ENCODE measurements around the gene NEDD1. TPM values are rescaled to one million over a fixed set of nuclear protein-coding genes. Genes with fewer than 3 reads are reported as not detected.

NEDD1 gene
- total RNA-seq, 1 donor from 2014 or later, result 25.1 TPM

DNA sequence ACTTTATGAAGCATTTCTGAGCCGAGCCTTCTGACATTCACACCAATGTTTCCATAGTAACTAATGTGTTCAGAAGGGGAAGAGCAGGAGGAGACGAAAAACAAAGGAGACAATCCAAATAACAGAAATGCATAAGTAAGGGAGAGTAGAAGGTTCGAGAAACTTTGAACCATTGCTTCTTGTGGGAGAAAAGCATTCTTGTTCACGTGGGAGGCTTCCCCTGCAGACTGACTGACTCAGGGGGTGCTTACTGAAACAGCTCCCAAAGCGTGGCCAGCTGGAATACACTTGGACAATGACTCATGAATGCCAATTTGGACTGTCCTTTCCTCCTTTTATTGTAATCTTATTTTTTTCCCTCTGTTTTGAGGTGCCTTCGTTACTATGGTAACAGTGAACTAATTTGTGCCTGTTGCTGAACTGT, 73.9 kb downstream of the NEDD1 start:
- Mint-ChIP-seq H3K36me3 (no peaks in the 10 kb centered on the region), H3K27me3 (ENCODE audit: low read depth) (peaks cover 20% of the 10 kb centered on the region), H3K4me1 (peaks cover 5% of the 10 kb centered on the region), H3K4me3 (no peak overlapping the region), H3K9me3 (no peaks in the 10 kb centered on the region), H3K27ac (no peak overlapping the region)
- no peak for DNase-seq (ENCODE audit: low spot score in 2 of 2, unreplicated experiment in 2 of 2)
- TF ChIP-seq, protein P1, sequence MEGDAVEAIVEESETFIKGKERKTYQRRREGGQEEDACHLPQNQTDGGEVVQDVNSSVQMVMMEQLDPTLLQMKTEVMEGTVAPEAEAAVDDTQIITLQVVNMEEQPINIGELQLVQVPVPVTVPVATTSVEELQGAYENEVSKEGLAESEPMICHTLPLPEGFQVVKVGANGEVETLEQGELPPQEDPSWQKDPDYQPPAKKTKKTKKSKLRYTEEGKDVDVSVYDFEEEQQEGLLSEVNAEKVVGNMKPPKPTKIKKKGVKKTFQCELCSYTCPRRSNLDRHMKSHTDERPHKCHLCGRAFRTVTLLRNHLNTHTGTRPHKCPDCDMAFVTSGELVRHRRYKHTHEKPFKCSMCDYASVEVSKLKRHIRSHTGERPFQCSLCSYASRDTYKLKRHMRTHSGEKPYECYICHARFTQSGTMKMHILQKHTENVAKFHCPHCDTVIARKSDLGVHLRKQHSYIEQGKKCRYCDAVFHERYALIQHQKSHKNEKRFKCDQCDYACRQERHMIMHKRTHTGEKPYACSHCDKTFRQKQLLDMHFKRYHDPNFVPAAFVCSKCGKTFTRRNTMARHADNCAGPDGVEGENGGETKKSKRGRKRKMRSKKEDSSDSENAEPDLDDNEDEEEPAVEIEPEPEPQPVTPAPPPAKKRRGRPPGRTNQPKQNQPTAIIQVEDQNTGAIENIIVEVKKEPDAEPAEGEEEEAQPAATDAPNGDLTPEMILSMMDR (IDR thresholded peaks at IDR 0.05; ENCODE audit: unreplicated experiment), result no peak

DNA sequence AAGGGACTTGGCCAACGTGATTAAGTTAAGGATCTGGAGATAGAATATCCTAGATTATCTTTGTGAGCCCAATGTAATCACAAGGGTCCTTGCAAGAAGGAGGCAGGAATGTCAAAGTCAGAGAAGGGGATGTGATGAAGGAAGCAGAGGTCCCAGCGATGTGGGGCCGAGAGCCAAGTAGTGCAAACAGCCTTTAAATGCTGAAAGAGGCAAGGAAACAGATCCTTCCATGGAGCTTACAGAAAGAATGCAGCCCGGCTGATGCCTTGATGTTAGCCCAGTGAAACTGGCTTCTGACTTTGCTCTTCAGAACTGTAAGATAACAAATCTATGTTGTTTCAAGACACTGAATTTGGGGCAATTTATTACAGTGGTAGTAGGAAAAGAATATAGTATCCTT, 74.9 kb downstream of the NEDD1 start:
- peaks cover 27% of the 10 kb centered on the region for H3K27me3 Mint-ChIP-seq (ENCODE audit: low read depth)
- no peak for DNase-seq (ENCODE audit: low spot score in 2 of 2, unreplicated experiment in 2 of 2)
- no peaks in the 10 kb centered on the region for H3K9me3 Mint-ChIP-seq
- H3K27ac Mint-ChIP-seq, result no peak overlapping the region
- no peaks in the 10 kb centered on the region for H3K36me3 Mint-ChIP-seq
- H3K4me3 Mint-ChIP-seq, result no peak overlapping the region
- H3K4me1 Mint-ChIP-seq, result peaks cover 10% of the 10 kb centered on the region
- TF ChIP-seq, protein P1 (IDR thresholded peaks at IDR 0.05; ENCODE audit: unreplicated experiment), result no peak

DNA sequence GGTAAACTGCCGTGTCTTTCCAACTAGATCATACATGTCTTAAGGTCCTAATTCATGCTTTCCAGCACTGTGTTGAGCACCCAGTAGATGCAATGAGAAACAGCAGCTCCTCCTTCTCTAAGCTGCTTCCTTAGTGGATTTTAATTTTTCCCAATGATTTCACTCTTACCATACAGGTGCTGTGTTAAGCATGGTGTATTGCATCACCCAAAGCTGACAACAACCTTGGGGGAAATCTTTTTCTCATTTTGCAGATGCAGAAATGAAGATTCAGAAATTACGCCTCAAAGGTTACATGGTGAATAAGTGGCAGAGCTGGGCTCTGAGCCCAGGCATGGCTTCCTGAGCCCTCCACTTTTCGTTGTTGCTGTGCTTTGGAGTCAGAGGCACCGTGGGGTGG, 75.6 kb downstream of the NEDD1 start:
- H3K4me3 Mint-ChIP-seq, result no peak overlapping the region
- H3K27me3 Mint-ChIP-seq (ENCODE audit: low read depth), result peaks cover 27% of the 10 kb centered on the region
- no peak for DNase-seq (ENCODE audit: low spot score in 2 of 2, unreplicated experiment in 2 of 2)
- H3K36me3 Mint-ChIP-seq, result no peaks in the 10 kb centered on the region
- TF ChIP-seq, protein P1 (IDR thresholded peaks at IDR 0.05; ENCODE audit: unreplicated experiment), result no peak
- H3K9me3 Mint-ChIP-seq, result no peaks in the 10 kb centered on the region
- H3K4me1 Mint-ChIP-seq, result peaks cover 10% of the 10 kb centered on the region
- H3K27ac Mint-ChIP-seq, result no peak overlapping the region

DNA sequence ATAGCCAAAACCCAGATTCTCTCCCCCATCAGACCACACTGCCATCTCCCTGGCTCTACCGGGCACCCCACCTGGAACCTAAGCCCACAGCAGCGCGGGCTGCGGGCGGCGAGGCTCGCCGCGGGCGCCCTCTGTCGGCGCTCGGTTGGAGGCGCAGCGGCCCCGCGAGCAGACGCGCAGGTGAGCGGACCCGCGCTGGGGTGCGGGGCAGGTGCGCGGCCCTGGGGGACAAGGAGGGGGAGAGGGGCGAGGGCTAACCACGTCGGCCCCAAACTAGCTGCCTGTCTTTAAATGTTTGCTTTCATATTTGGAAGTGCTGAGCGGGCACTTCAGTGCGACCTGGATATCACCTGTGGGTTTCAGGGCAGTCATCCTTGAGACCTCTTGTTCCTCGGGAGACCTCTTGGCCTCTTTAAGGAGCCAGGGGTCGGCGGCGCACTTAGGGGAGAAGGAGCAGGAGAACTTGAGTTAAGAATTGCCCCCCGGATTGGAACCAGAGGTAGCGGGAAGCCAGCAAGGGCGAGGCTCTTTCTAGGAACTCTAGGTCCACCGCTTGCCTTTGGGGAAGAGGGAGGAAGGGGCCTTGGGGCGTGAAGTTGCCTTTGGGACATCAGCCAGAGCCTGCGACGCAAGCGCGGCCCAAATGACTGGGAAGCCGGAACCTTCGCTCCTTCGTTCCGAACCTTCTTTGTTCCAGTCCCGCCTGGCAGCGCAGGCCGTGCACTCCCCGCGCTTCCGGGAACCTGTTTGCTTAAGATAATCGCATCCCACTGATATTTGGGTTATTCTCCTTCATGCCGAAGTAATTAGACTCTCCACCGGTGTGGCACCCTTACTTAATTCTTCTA, 78.7 kb downstream of the NEDD1 start:
- peaks cover 33% of the 10 kb centered on the region for H3K27me3 Mint-ChIP-seq (ENCODE audit: low read depth)
- peak overlapping the region; percentile 56 for H3K27ac Mint-ChIP-seq
- TF ChIP-seq, protein P1 (IDR thresholded peaks at IDR 0.05; ENCODE audit: unreplicated experiment), result peak; percentile 81
- DNase-seq (ENCODE audit: low spot score in 2 of 2, unreplicated experiment in 2 of 2), result peak; percentile 28 to 70
- H3K4me1 Mint-ChIP-seq, result peaks cover 9% of the 10 kb centered on the region
- H3K4me3 Mint-ChIP-seq, result peak overlapping the region; percentile 81
- no peaks in the 10 kb centered on the region for H3K36me3 Mint-ChIP-seq
- H3K9me3 Mint-ChIP-seq, result no peaks in the 10 kb centered on the region

DNA sequence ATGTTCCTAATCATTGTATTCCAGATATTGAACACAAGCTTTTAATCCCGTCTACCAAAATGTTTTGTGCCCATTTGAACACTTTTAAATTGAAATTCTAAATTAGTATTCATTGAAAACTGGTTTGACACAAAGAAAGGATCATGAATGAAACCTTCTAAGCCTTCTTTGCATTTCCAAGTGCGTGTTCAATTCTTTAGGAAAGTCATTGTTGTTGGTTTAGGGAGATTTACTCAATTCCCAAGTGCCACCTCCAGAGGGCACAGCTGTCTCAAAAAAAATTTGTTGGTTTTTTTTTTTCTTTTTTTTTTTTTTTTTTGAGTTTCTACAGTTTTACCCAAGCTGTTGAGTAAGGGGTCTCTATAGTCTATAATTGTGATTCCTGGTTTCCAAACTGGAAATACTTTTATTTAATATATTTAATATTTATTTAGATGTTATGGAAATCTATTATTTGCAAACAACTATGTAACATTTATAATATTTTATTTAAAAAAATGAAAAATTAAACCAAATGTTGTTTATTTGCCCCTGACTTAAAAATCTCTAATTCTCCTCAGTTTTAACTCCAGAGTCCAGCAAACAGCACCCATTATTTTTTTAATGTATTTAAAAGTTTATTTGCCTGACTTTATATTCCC, 79.9 kb downstream of the NEDD1 start:
- H3K27ac Mint-ChIP-seq, result no peak overlapping the region
- H3K36me3 Mint-ChIP-seq, result no peaks in the 10 kb centered on the region
- DNase-seq (ENCODE audit: low spot score in 2 of 2, unreplicated experiment in 2 of 2), result no peak
- peaks cover 33% of the 10 kb centered on the region for H3K27me3 Mint-ChIP-seq (ENCODE audit: low read depth)
- no peaks in the 10 kb centered on the region for H3K9me3 Mint-ChIP-seq
- peak overlapping the region; percentile 81 for H3K4me3 Mint-ChIP-seq
- TF ChIP-seq, protein P1 (IDR thresholded peaks at IDR 0.05; ENCODE audit: unreplicated experiment), result peak; percentile 82
- H3K4me1 Mint-ChIP-seq, result peaks cover 9% of the 10 kb centered on the region
